Lower leg skin (tissue), 3 donors: ENCODE data around the gene CD79A.

Experiments used
- CTCF ChIP-seq, 3 donors: fragments of 450-650 bp; IDR thresholded peaks; one replicate each; pipeline ENCODE4 v1.5.1; 2016; ENCODE audit warnings: antibody characterized with exemption in 3 of 3, mild to moderate bottlenecking in 3 of 3, moderate library complexity in 2 of 3
- POLR2A ChIP-seq, 2 donors: fragments of 450-650 bp; IDR thresholded peaks; one replicate each; pipeline ENCODE4 v1.6.1; 2016 to 2017; ENCODE audit warnings: antibody characterized with exemption in 2 of 2, mild to moderate bottlenecking in 1 of 2, moderate library complexity in 1 of 2

GRCh38 chr19:41909706-41910105 is 32.6 kb downstream of the CD79A start:
- TF ChIP-seq CTCF (IDR thresholded peaks at IDR 0.05) (no peak), POLR2A (IDR thresholded peaks at IDR 0.05) (no peak)
